Measurements from ENCODE around the gene HAGHL. TPM values are rescaled to one million over a fixed set of nuclear protein-coding genes. Genes with fewer than 3 reads are reported as not detected.

HAGHL gene
- total RNA-seq, 1 experiment from 2014 or later, result 6.8 TPM

GRCh38 chr16:760065-760464 is 33.2 kb downstream of the HAGHL start:
- H3K4me3 ChIP-seq (ENCODE audit: low read depth, low read length), result no peak overlapping the region
- no peaks in the 10 kb centered on the region for H3K27me3 Mint-ChIP-seq (ENCODE audit: insufficient read depth, unreplicated experiment)
- peaks cover 25% of the 10 kb centered on the region for H3K4me1 ChIP-seq
- CTCF ChIA-PET, result no interaction called here
- BruUV-seq (replicated peaks), result no TSS peak
- no peaks in the 10 kb centered on the region for H3K27me3 ChIP-seq (replicated peaks; ENCODE audit: control insufficient read depth, insufficient read depth, low read length)
- H3K9me3 Mint-ChIP-seq (ENCODE audit: unreplicated experiment), result no peaks in the 10 kb centered on the region
- H3K36me3 Mint-ChIP-seq (ENCODE audit: insufficient read depth, unreplicated experiment), result peaks cover 6% of the 10 kb centered on the region
- TF ChIP-seq CTCF (IDR thresholded peaks at IDR 0.05; ENCODE audit: insufficient read depth in 1 of 2, low read depth in 1 of 2, low read length in 1 of 2, severe bottlenecking in 1 of 2, unreplicated experiment in 1 of 2), result no peak
- H3K4me1 Mint-ChIP-seq (ENCODE audit: low read depth, unreplicated experiment), result no peaks in the 10 kb centered on the region
- H3K36me3 ChIP-seq (ENCODE audit: control insufficient read depth, insufficient read depth, low read length), result no peaks in the 10 kb centered on the region
- no peak for DNase-seq
- no peaks in the 10 kb centered on the region for H3K9me3 ChIP-seq
- peak overlapping the region; percentile 50 for H3K27ac Mint-ChIP-seq (ENCODE audit: unreplicated experiment)
- H3K4me3 Mint-ChIP-seq (ENCODE audit: unreplicated experiment), result no peak overlapping the region
- POLR2A ChIA-PET, result no interaction called here
- intact Hi-C loops (cut with micrococcal nuclease; ENCODE audit: unreplicated experiment), result no loop called here

- Histone ChIP-seq H3K4me1 (peaks cover 25% of the 10 kb centered on the region), H3K9me3 (no peaks in the 10 kb centered on the region), H3K27me3 (replicated peaks; ENCODE audit: control insufficient read depth, insufficient read depth, low read length) (no peaks in the 10 kb centered on the region), H3K36me3 (ENCODE audit: control insufficient read depth, insufficient read depth, low read length) (no peaks in the 10 kb centered on the region), H3K4me3 (ENCODE audit: low read depth, low read length) (no peak within 1 kb of the TSS)
- ChIA-PET CTCF (no interaction called here), POLR2A (interaction anchor here (0.6 kb wide), 1 partner anchor 1668 kb away, joined by 5 read pairs; no protein-coding TSS in a partner anchor)
- Mint-ChIP-seq H3K9me3 (ENCODE audit: unreplicated experiment) (no peaks in the 10 kb centered on the region), H3K4me1 (ENCODE audit: low read depth, unreplicated experiment) (no peaks in the 10 kb centered on the region), H3K36me3 (ENCODE audit: insufficient read depth, unreplicated experiment) (peaks cover 6% of the 10 kb centered on the region), H3K4me3 (ENCODE audit: unreplicated experiment) (no peak within 1 kb of the TSS), H3K27me3 (ENCODE audit: insufficient read depth, unreplicated experiment) (no peaks in the 10 kb centered on the region), H3K27ac (ENCODE audit: unreplicated experiment) (peak within 1 kb of the TSS; percentile 50)
- DNase-seq, result no peak
- intact Hi-C loops (cut with micrococcal nuclease; ENCODE audit: unreplicated experiment), result no loop called here
- TF ChIP-seq CTCF (IDR thresholded peaks at IDR 0.05; ENCODE audit: insufficient read depth in 1 of 2, low read depth in 1 of 2, low read length in 1 of 2, severe bottlenecking in 1 of 2, unreplicated experiment in 1 of 2), result no peak
- BruUV-seq (replicated peaks), result no TSS peak
These were observed 33.8 kb downstream of the HAGHL start, which contains the start of gene MSLN for GRCh38 chr16:760545-761343. Gene MSLN, plus strand, starts transcription at chr16:760734. Its CDS starts 1,947 bp downstream, at chr16:762681.

- Mint-ChIP-seq H3K4me1 (ENCODE audit: low read depth, unreplicated experiment) (no peaks in the 10 kb centered on the region), H3K27me3 (ENCODE audit: insufficient read depth, unreplicated experiment) (no peaks in the 10 kb centered on the region), H3K4me3 (ENCODE audit: unreplicated experiment) (no peak overlapping the region), H3K9me3 (ENCODE audit: unreplicated experiment) (no peaks in the 10 kb centered on the region), H3K27ac (ENCODE audit: unreplicated experiment) (no peak overlapping the region), H3K36me3 (ENCODE audit: insufficient read depth, unreplicated experiment) (peaks cover 6% of the 10 kb centered on the region)
- no peaks in the 10 kb centered on the region for H3K27me3 ChIP-seq (replicated peaks; ENCODE audit: control insufficient read depth, insufficient read depth, low read length)
- no TSS peak for BruUV-seq (replicated peaks)
- intact Hi-C loops (cut with micrococcal nuclease; ENCODE audit: unreplicated experiment), result no loop called here
- TF ChIP-seq CTCF (IDR thresholded peaks at IDR 0.05; ENCODE audit: insufficient read depth in 1 of 2, low read depth in 1 of 2, low read length in 1 of 2, severe bottlenecking in 1 of 2, unreplicated experiment in 1 of 2), result no peak
- DNase-seq, result no peak
- peaks cover 25% of the 10 kb centered on the region for H3K4me1 ChIP-seq
- no peak overlapping the region for H3K4me3 ChIP-seq (ENCODE audit: low read depth, low read length)
- ChIA-PET CTCF (interaction anchor here (0.6 kb wide), 2 partner anchors 9 to 25 kb away, joined by 3 to 6 read pairs; no protein-coding TSS in a partner anchor), POLR2A (interaction anchor here (0.6 kb wide), 1 partner anchor 1667 kb away, joined by 5 read pairs; no protein-coding TSS in a partner anchor)
- no peaks in the 10 kb centered on the region for H3K36me3 ChIP-seq (ENCODE audit: control insufficient read depth, insufficient read depth, low read length)
- H3K9me3 ChIP-seq, result no peaks in the 10 kb centered on the region
These were observed 35.0 kb downstream of the HAGHL start for GRCh38 chr16:761625-762513.
